K562 (cell line): ENCODE results near the gene IRS1. TPM values are rescaled to one million over a fixed set of nuclear protein-coding genes. Genes with fewer than 3 reads are reported as not detected.

Experiments
- BRCA1 ChIP-seq, 2 experiments: fragments of 450-650 bp in 1 of 2; sonication (generic) in 1 of 2; formaldehyde crosslinking in 1 of 2; IDR thresholded peaks; 2 replicates each; pipeline versions ENCODE4 v1.5.0 to v1.6.1; 2017 to 2020; ENCODE audit warnings: mild to moderate bottlenecking in 1 of 2, missing genetic modification reagents in 1 of 2
- CBX8 ChIP-seq: fragments of 200-600 bp; sonication (generic); IDR thresholded peaks from 2 replicates; pipeline ENCODE4 v1.6.1; 2012; ENCODE audit warnings: borderline replicate concordance, mixed run types, low read depth, mild to moderate bottlenecking, moderate library complexity, mixed read lengths, low read length, control low read depth, inconsistent platforms; ENCODE audit not compliant: poor library complexity, severe bottlenecking; ENCODE audit errors: extremely low read depth
- CHAMP1 ChIP-seq: fragments of 450-650 bp; IDR thresholded peaks from 2 replicates; pipeline ENCODE4 v1.6.1; 2016; ENCODE audit warnings: mild to moderate bottlenecking
- EHMT2 ChIP-seq: fragments of 450-650 bp; IDR thresholded peaks from 2 replicates; pipeline ENCODE4 v1.6.1; 2018; ENCODE audit warnings: antibody characterized with exemption
- HNRNPK ChIP-seq: fragments of 200-400 bp; formaldehyde crosslinking; IDR thresholded peaks from one replicate; pipeline ENCODE4 v1.6.1; 2018; ENCODE audit warnings: mild to moderate bottlenecking, low read depth, low read length; ENCODE audit not compliant: poor library complexity, severe bottlenecking
- NCOA4 ChIP-seq: fragments of 450-650 bp; IDR thresholded peaks from 2 replicates; pipeline ENCODE4 v1.6.1; 2018; ENCODE audit warnings: mild to moderate bottlenecking; ENCODE audit not compliant: partially characterized antibody
- SRSF3 ChIP-seq: fragments of 200-400 bp; formaldehyde crosslinking; IDR thresholded peaks from 2 replicates; pipeline ENCODE4 v1.6.1; 2016; ENCODE audit warnings: mild to moderate bottlenecking, low read length, moderate library complexity; ENCODE audit not compliant: insufficient read depth
- SUPT5H ChIP-seq: fragments of 450-650 bp; IDR thresholded peaks from 2 replicates; pipeline ENCODE4 v1.6.1; 2016
- THAP12 ChIP-seq: fragments of 250-450 bp; sonication (Bioruptor Pico); IDR thresholded peaks from 2 replicates; pipeline ENCODE4 v1.9.0; 2021; ENCODE audit warnings: mild to moderate bottlenecking, inconsistent platforms
- TSHZ1 ChIP-seq: fragments of 250-450 bp; sonication (Bioruptor Pico); IDR thresholded peaks from 2 replicates; pipeline ENCODE4 v1.4.0; 2020; ENCODE audit warnings: mild to moderate bottlenecking, moderate library complexity
- USF1 ChIP-seq: sonication (generic); formaldehyde crosslinking; IDR thresholded peaks from 2 replicates; pipeline ENCODE4 v1.9.0; 2022; ENCODE audit warnings: mild to moderate bottlenecking, missing genetic modification reagents
- ZC3H8 ChIP-seq: fragments of 450-650 bp; IDR thresholded peaks from 2 replicates; pipeline ENCODE4 v1.6.1; 2017
- ZFX ChIP-seq: sonication (generic); formaldehyde crosslinking; IDR thresholded peaks from 2 replicates; pipeline ENCODE4 v1.8.0; 2022; ENCODE audit warnings: mild to moderate bottlenecking, missing genetic modification reagents, moderate library complexity
- ZNF140 ChIP-seq: fragments of 250-450 bp; sonication (Bioruptor Pico); IDR thresholded peaks from 2 replicates; pipeline ENCODE4 v1.8.0; 2021; ENCODE audit warnings: moderate library complexity, mild to moderate bottlenecking, inconsistent platforms
- ZNF398 ChIP-seq: fragments of 250-450 bp; sonication (Bioruptor Pico); IDR thresholded peaks from 2 replicates; pipeline ENCODE4 v1.8.0; 2021; ENCODE audit warnings: moderate library complexity, mild to moderate bottlenecking, inconsistent platforms
- polyA plus RNA-seq, 8 experiments: library from polyadenylated mRNA; depleted of rRNA in 4 of 8; stranded (reverse) in 5 of 8; unstranded in 3 of 8; fragments of >200 nt; fragmentation: Nextera tagmentation in 2 of 8; fragmentation: Illumina TruSeq in 1 of 8; extraction: Ambion mirVana in 2 of 8; extraction: Trizol in 1 of 8; gene quantifications; 2 replicates each; pipeline versions ENCODE4 v1.2.1 to v1.2.3, GENCODE V29; 2011 to 2014; ENCODE audit warnings: inconsistent platforms in 1 of 8, missing spikeins in 1 of 8
- total RNA-seq, 7 experiments: library from RNA; depleted of rRNA in 6 of 7; stranded (reverse); fragments of >200 nt in 6 of 7; fragmentation: Illumina TruSeq in 2 of 7; extraction: Trizol in 2 of 7; gene quantifications; 2 replicates each; pipeline versions ENCODE4 v1.2.1 to v1.2.3, GENCODE V29; 2011 to 2021; ENCODE audit warnings: low replicate concordance in 1 of 7

IRS1 gene
- total and polyA plus RNA-seq, 9 of the 15 experiments (the other 6 are each of a cell fraction or from before 2014, with no cell fraction given) = under 0.01 to 0.31 (median 0.08) TPM; not detected in 1

- TF ChIP-seq CBX8 = no peak
- TF ChIP-seq THAP12 (CRISPR knock-in tag) = no peak
- TF ChIP-seq HNRNPK = no peak
- TF ChIP-seq ZFX (CRISPR knock-in tag) = no peak
- TF ChIP-seq SRSF3 = no peak
- no peak for TF ChIP-seq EHMT2
- no peak for TF ChIP-seq TSHZ1 (CRISPR knock-in tag)
- TF ChIP-seq ZNF398 = no peak
- TF ChIP-seq ZC3H8 = no peak
- no peak for TF ChIP-seq ZNF140 (CRISPR knock-in tag)
- TF ChIP-seq CHAMP1 = no peak
- TF ChIP-seq SUPT5H = no peak
- TF ChIP-seq NCOA4 = no peak
- no peak for TF ChIP-seq BRCA1 (IDR thresholded peaks at IDR 0.05)
- no peak for TF ChIP-seq BRCA1 (CRISPR knock-in tag; IDR thresholded peaks at IDR 0.05)
- no peak for TF ChIP-seq USF1 (CRISPR knock-in tag)
These were observed 27.0 kb downstream of the IRS1 start (continued) for GRCh38 chr2:226772389-226773179.
